NK-92 treated with Interleukin-12 subunit alpha and Interleukin-12 subunit beta, amount 100 ng/mL, for 24 hours (cell line): ENCODE results near the gene DNAJC3.
"Not testable (repeated sequence)": the region's sequence is repeated elsewhere in the genome, so short reads cannot be mapped to it uniquely, and the experiment has no call there.

Experiments
- DNase-seq: peaks from one replicate; lab custom pipeline; 2025; lab: John Stamatoyannopoulos, UW

DNAJC3 gene

GRCh38 chr13:95781016-95781415 lies 104.1 kb downstream of the DNAJC3 start:
- DNase-seq, result no peak

- DNase-seq, result not testable (repeated sequence)
These were observed 105.0 kb downstream of the DNAJC3 start for GRCh38 chr13:95781940-95782339.

DNA sequence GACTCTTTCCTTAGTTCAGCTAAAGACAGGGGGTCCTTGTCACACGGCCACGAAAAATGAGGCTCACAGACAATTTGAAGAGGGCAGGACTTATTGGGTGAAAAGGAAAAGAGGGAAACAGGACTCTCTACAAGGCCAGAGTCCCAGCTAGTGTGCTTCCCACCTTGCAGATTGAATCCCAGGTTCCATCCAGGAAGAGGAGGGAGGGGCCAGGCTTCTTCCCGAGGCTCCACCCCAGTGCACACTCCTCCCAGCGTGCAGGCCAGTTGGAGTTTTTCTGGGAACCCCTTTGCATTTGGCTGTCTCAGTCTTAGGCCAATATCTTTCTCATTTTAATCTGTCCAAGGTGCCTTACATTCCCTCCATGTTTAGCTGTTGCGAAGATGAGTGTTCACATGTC lies 106.8 kb downstream of the DNAJC3 start:
- no peak for DNase-seq

- no peak for DNase-seq
These were observed 107.4 kb downstream of the DNAJC3 start for GRCh38 chr13:95784161-95784899.

DNA sequence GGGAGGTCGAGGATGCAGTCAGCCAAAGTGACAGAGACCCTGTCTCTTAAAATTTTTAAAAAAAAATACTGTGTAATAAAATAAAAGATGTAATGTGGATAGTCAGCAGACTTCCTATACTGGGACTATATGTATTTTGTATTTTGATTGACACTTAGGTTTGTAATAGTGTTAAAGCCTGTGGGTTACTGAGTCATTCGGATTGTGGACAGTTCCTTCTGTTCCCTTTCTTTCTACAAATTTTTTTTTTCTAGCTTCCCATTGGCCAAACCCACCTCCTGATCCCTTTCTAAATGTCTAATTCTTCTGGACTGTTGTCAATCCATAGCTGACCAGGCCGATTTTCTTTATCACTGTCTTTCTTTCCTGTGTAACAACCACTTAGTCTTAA lies 108.0 kb downstream of the DNAJC3 start:
- DNase-seq, result no peak

- no peak for DNase-seq
These were observed 110.6 kb downstream of the DNAJC3 start for GRCh38 chr13:95787356-95788099.

GRCh38 chr13:95788100-95788463 lies 111.1 kb downstream of the DNAJC3 start:
- DNase-seq, result no peak

- DNase-seq, result not testable (repeated sequence)
These were observed 112.4 kb downstream of the DNAJC3 start for GRCh38 chr13:95789315-95789714.

DNA sequence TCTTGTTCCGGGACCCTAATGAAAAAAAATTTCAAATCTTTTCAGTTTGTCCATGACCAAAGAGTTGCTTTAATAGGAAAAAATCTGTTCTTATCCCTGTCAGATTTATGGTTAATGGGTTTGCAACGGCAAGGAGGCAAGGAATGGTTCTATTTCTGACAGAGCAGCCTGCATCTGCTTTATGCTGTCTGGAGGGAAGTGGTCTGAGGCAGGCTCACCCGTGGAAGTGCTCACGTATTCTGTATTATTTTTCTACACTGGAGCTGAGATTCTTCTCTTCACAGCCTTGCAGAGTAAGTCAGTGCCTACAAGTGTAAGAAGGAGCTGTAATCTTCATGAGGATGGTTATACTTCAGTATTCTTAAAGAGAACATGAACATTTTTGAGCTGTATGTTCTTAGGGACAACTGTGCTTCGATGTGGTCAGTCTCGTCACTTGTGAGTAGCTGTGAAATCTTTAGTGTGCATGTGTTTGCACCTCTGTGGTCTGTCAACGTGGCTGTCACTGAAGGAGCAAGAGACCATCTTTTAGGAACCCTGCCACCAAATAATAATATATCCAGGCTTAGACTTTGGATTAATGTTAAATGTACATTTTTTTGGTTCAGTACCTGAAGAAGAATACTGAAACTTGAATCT lies 114.3 kb downstream of the DNAJC3 start:
- DNase-seq, result no peak

- DNase-seq, result no peak
These were observed 116.1 kb downstream of the DNAJC3 start for GRCh38 chr13:95793018-95793555.

- no peak for DNase-seq
These were observed 116.8 kb downstream of the DNAJC3 start for GRCh38 chr13:95793781-95794180.

DNA sequence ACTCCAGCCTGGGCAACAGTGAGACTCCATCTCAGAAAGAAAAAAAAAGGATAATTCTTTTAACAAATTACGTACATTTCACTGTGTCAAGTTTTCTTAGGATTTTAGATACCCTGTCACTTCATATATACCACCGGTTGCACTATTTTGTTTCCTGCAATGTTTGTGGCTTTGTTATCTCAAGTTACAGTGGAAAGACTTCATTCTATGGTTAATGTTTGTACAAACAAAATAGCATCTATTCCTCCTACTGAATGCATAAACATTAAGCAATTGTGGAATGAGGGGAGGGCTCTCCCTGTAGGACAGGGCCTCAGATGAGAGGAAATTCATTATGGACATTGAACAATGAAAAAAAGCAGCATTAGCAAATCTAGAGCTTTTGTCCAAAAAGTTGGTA lies 120.1 kb downstream of the DNAJC3 start:
- DNase-seq, result no peak

GRCh38 chr13:95800436-95800835 lies 123.5 kb downstream of the DNAJC3 start:
- no peak for DNase-seq

DNA sequence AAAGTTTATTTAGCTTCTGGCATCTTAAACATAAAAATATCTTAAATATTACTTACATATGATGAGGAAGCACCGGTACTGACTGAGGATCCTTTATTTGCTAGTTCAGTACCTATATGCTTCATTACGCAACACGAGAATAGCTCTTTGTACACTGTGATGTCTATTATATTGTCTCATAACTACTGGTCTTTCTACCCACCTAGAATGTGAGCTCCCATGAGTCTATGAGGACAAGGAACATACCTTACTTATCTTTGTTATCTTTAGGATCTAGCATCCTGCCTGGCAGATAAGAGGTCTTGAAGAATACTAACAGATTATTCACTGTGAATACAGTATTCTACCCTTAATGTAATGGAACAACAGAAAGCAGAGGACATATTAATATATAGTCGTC lies 124.9 kb downstream of the DNAJC3 start:
- DNase-seq, result no peak

GRCh38 chr13:95805921-95806320 lies 129.0 kb downstream of the DNAJC3 start:
- DNase-seq, result no peak

GRCh38 chr13:95809429-95809828 lies 132.5 kb downstream of the DNAJC3 start:
- no peak for DNase-seq

GRCh38 chr13:95813139-95813538 lies 136.2 kb downstream of the DNAJC3 start:
- no peak for DNase-seq

DNA sequence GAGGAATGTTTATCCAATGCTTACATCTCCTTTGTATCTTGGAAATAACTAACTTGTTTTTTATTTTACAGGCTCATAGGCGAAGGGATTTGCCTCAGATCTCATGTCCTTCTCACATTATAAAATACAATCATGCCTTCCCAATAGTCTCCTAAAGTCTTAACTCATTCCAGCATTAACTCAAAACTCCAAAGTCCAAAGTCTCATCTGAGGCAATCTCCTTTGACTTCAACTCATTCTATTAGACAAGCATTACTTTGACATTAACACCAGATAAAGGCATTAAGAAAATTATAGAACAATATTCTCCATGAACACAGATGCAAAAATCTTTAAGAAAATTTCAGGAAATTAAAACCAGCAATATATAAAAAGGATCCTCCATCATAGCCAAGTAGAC lies 137.6 kb downstream of the DNAJC3 start:
- DNase-seq, result no peak

- DNase-seq, result no peak
These were observed 145.4 kb downstream of the DNAJC3 start for GRCh38 chr13:95822303-95822702.

DNA sequence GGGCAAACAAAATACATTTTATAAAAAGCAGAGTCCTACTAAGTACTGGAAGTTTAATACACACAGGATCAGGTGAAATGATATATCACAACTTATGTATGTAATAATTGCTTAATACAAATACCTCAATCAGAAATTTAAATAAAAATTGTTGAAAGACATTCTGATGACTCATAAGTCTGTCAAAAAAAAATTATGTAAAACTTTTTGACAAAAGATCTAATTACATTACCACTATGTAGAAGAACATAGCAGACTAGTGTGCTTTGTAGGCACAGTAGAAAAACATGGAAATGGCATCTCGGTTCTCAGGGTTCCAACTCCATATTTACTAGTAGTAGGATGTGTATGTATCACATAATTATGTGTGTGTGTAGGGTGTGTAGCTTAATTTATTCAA lies 156.2 kb downstream of the DNAJC3 start:
- DNase-seq, result no peak

- DNase-seq, result no peak
These were observed 156.8 kb downstream of the DNAJC3 start for GRCh38 chr13:95833719-95834118.

DNA sequence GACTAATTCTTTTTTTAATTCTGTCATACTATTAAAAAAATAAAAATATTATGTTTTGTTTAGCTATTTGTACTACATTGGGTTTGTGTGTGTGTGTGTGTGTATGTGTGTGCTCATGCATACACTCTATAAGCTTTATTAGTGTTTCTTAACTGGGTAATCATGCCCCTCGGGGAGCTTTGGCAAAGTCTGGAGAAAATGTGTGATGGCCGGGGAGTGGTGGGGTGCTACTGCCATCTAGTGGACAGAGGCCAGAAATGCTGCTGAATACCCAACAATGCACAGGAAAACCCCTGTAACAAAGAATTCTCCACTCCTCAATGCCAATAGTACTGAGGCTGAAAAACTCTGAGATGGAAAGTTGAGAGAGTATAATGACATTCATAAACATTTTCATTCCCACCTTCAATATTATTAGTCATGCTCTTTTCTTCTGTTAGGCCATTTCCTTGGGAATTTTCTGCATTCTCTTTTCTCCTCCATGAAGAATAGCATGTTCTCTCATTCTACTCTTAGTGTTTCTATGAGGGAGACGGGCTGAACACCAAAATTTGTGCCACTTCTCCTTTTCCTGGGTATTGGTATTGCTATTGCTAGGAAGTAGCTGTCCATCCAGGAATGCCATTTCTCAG lies 157.3 kb downstream of the DNAJC3 start:
- DNase-seq, result peak; percentile 21
